A673 (cell line): ENCODE data around the gene QSOX2. TPM values are rescaled to one million over a fixed set of nuclear protein-coding genes. Genes with fewer than 3 reads are reported as not detected.

Experiments used
- BruUV-seq: library from RNA; stranded (reverse); fragments of 400-500 nt; replicated peaks from 2 replicates; lab custom pipeline; 2021; lab: Mats Ljungman, UMichigan
- CTCF ChIA-PET: fragments of 300-600 bp; sonication (Branson Sonifier 250); formaldehyde crosslinking; loops from one replicate; lab custom pipeline; 2022; ENCODE audit warnings: antibody characterized with exemption; lab: Charles Lee
- POLR2A ChIA-PET: fragments of 300-600 bp; sonication (Branson Sonifier 250); formaldehyde crosslinking; loops from one replicate; lab custom pipeline; 2022; ENCODE audit warnings: antibody characterized with exemption; ENCODE audit not compliant: low non-redundant PET; lab: Charles Lee
- DNase-seq: peaks from one replicate; pipeline ENCODE4 v3.0.0-alpha.2; 2015; ENCODE audit warnings: low spot score
- H3K27ac ChIP-seq: fragments of 200-600 bp; sonication (generic); 2 replicates; pipeline ENCODE4 v1.5.1; 2016; ENCODE audit warnings: mixed run types, low read depth, mild to moderate bottlenecking, mixed read lengths, antibody characterized with exemption, low read length; ENCODE audit not compliant: poor library complexity, severe bottlenecking
- H3K27me3 ChIP-seq: fragments of 200-600 bp; sonication (generic); replicated peaks from 2 replicates; pipeline ENCODE4 v1.6.1; 2017; ENCODE audit warnings: mixed run types, low read depth, mild to moderate bottlenecking, mixed read lengths, antibody characterized with exemption, low read length; ENCODE audit not compliant: insufficient read depth, poor library complexity
- H3K36me3 ChIP-seq: fragments of 200-600 bp; sonication (generic); 2 replicates; pipeline ENCODE4 v1.6.1; 2016; ENCODE audit warnings: mixed run types, mild to moderate bottlenecking, mixed read lengths, antibody characterized with exemption, low read length; ENCODE audit not compliant: insufficient read depth, poor library complexity, severe bottlenecking
- H3K4me1 ChIP-seq: fragments of 200-600 bp; sonication (generic); 2 replicates; pipeline ENCODE4 v1.6.1; 2017; ENCODE audit warnings: mixed run types, mild to moderate bottlenecking, mixed read lengths, antibody characterized with exemption, low read length; ENCODE audit not compliant: insufficient read depth, poor library complexity, severe bottlenecking
- H3K4me3 ChIP-seq: fragments of 200-600 bp; sonication (generic); 2 replicates; pipeline ENCODE4 v1.5.1; 2016; ENCODE audit warnings: low read depth, mixed run types, mild to moderate bottlenecking, mixed read lengths, low read length; ENCODE audit not compliant: poor library complexity, severe bottlenecking
- H3K9me3 ChIP-seq: fragments of 200-600 bp; sonication (generic); 2 replicates; pipeline ENCODE4 v1.6.1; 2016; ENCODE audit warnings: mixed run types, low read depth, mild to moderate bottlenecking, mixed read lengths, antibody characterized with exemption, low read length; ENCODE audit not compliant: poor library complexity, severe bottlenecking
- CTCF ChIP-seq: fragments of 300-800, 200-600 bp; sonication (generic); conservative IDR thresholded peaks from 2 replicates; pipeline ENCODE4 v1.5.1; 2017; ENCODE audit warnings: low read depth, mild to moderate bottlenecking, antibody characterized with exemption, low read length, moderate library complexity, mixed read lengths
- EZH2 ChIP-seq: fragments of 200-600 bp; sonication (generic); IDR thresholded peaks from 2 replicates; pipeline ENCODE4 v1.6.1; 2017; ENCODE audit warnings: borderline replicate concordance, low read depth, mild to moderate bottlenecking, mixed read lengths, antibody characterized with exemption, low read length; ENCODE audit not compliant: poor library complexity, severe bottlenecking
- intact Hi-C: fragments of 100-400 bp; cut with micrococcal nuclease; formaldehyde crosslinking; loops from one replicate; pipeline ENCODE4 v1.10.0; 2022; ENCODE audit not compliant: unreplicated experiment
- total RNA-seq: library from RNA; stranded (reverse); gene quantifications from 2 replicates; pipeline ENCODE4 v1.2.3, GENCODE V29; 2021

Gene QSOX2
- total RNA-seq, 1 experiment from 2014 or later, result 43.7 TPM

GRCh38 chr9:136182850-136183422 lies 62.7 kb downstream of the QSOX2 start:
- POLR2A ChIA-PET, result no interaction called here
- Histone ChIP-seq H3K4me3 (no peak overlapping the region), H3K9me3 (no peaks in the 10 kb centered on the region), H3K27me3 (no peaks in the 10 kb centered on the region), H3K4me1 (no peaks in the 10 kb centered on the region), H3K36me3 (no peaks in the 10 kb centered on the region), H3K27ac (no peak overlapping the region)
- no TSS peak for BruUV-seq
- intact Hi-C loops, result no loop called here
- TF ChIP-seq CTCF (no peak), EZH2 (no peak)
- no peak for DNase-seq
- CTCF ChIA-PET, result no interaction called here

- TF ChIP-seq EZH2 (no peak), CTCF (no peak)
- no TSS peak for BruUV-seq
- Histone ChIP-seq H3K4me3 (no peak overlapping the region), H3K4me1 (no peaks in the 10 kb centered on the region), H3K27ac (no peak overlapping the region), H3K27me3 (no peaks in the 10 kb centered on the region), H3K36me3 (no peaks in the 10 kb centered on the region), H3K9me3 (no peaks in the 10 kb centered on the region)
- ChIA-PET POLR2A (no interaction called here), CTCF (no interaction called here)
- no peak for DNase-seq
- intact Hi-C loops, result no loop called here
Observed at GRCh38 chr9:136182420-136182787, 63.2 kb downstream of the QSOX2 start.

GRCh38 chr9:136181784-136182419 lies 63.7 kb downstream of the QSOX2 start:
- Histone ChIP-seq H3K4me1 (no peaks in the 10 kb centered on the region), H3K27me3 (no peaks in the 10 kb centered on the region), H3K36me3 (no peaks in the 10 kb centered on the region), H3K27ac (no peak overlapping the region), H3K9me3 (no peaks in the 10 kb centered on the region), H3K4me3 (no peak overlapping the region)
- intact Hi-C loops, result no loop called here
- BruUV-seq, result no TSS peak
- ChIA-PET CTCF (no interaction called here), POLR2A (no interaction called here)
- TF ChIP-seq EZH2 (no peak), CTCF (no peak)
- DNase-seq, result no peak
